ENCODE results near the gene TMEM135.

DNA sequence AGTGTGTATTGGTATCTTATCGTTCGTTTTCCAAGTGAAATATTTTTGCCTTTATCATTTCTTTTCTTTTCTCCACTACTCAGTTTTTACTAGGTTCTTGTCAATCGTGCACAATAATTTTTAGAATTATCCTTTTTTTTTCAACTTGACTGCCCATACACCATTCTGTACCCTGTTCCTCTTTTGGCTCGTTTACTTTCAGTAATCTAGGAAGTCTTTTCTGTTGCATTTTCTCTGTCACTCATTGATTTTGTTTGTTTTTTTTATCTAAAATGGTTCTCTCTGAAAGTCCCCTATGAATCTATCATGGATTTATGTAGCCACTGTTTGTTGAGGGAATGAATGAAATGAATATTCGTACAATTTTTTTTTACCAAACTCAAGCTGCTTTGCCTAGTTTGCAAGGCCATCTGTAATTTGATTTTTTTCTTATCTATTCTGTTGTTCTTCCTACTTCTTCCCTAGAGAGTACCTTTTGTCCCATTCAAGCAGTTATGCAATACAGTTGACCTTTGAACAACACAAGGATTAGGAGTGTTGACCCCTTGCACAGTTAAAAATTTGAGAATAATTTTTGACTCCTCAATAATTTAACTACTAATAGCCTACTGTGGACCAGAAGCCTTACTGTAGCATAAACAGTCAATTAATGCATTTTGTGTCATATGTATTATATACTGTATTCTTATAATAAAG is 166.3 kb downstream of the TMEM135 start:
- TF ChIP-seq POLR2A (IDR thresholded peaks at IDR 0.05): no peak
- TF ChIP-seq, protein P1, sequence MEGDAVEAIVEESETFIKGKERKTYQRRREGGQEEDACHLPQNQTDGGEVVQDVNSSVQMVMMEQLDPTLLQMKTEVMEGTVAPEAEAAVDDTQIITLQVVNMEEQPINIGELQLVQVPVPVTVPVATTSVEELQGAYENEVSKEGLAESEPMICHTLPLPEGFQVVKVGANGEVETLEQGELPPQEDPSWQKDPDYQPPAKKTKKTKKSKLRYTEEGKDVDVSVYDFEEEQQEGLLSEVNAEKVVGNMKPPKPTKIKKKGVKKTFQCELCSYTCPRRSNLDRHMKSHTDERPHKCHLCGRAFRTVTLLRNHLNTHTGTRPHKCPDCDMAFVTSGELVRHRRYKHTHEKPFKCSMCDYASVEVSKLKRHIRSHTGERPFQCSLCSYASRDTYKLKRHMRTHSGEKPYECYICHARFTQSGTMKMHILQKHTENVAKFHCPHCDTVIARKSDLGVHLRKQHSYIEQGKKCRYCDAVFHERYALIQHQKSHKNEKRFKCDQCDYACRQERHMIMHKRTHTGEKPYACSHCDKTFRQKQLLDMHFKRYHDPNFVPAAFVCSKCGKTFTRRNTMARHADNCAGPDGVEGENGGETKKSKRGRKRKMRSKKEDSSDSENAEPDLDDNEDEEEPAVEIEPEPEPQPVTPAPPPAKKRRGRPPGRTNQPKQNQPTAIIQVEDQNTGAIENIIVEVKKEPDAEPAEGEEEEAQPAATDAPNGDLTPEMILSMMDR (IDR thresholded peaks at IDR 0.05 in 4 of 5, conservative IDR thresholded peaks at IDR 0.05 in 1 of 5): no peak

All from gastrocnemius medialis (tissue), 4 donors.